Mononuclear cell (primary cell): ENCODE data around the gene PCDHGB6. TPM values are rescaled to one million over a fixed set of nuclear protein-coding genes. Genes with fewer than 3 reads are reported as not detected.
A peak's percentile ranks its signal among the peaks of the same experiment; 100 is the strongest.
"Not testable (repeated sequence)": the region's sequence is repeated elsewhere in the genome, so short reads cannot be mapped to it uniquely, and the experiment has no call there.

Experiments
- H3K27me3 ChIP-seq: 2 replicates; pipeline ENCODE4 v1.6.0; 2011; ENCODE audit warnings: low read length, control low read depth; ENCODE audit not compliant: insufficient read depth
- H3K4me1 ChIP-seq: 2 replicates; pipeline ENCODE4 v1.5.1; 2011; ENCODE audit warnings: mild to moderate bottlenecking, low read length, control low read depth; ENCODE audit not compliant: insufficient read depth
- H3K4me3 ChIP-seq: 2 replicates; pipeline ENCODE4 v1.5.1; 2011; ENCODE audit warnings: mild to moderate bottlenecking, low read length, moderate library complexity
- H3K9me3 ChIP-seq: 2 replicates; pipeline ENCODE4 v1.5.1; 2011; ENCODE audit warnings: low read depth, mild to moderate bottlenecking, control low read depth, low read length
- total RNA-seq: library from RNA; depleted of rRNA; stranded (reverse); fragments of >200 nt; gene quantifications from one replicate; pipeline ENCODE4 v1.2.3, GENCODE V29; 2012

Gene PCDHGB6
- total RNA-seq, result 0.63 TPM

DNA sequence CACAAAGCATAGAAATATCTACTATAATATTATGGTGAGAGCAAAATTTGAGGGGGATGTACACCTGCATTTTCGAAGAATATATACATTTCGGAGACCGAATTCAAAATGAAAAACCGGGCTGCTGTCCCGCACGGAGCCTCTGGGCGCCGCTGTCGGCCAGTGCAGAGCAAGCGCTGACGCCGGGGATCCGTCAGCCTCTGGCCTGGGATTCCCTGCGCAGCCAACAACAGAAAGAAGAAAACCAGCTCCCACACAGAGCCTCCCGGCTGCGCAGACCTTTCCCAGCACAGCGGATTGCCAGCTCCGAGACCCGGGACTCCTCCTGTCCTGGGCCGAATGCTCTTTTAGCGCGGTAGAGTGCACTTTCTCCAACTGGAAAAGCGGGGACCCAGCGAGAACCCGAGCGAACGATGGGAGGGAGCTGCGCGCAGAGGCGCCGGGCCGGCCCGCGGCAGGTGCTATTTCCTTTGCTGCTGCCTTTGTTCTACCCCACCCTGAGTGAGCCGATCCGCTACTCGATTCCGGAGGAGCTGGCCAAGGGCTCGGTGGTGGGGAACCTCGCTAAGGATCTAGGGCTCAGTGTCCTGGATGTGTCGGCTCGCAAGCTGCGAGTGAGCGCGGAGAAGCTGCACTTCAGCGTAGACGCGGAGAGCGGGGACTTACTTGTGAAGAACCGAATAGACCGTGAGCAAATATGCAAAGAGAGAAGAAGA is at the start of gene PCDHGB6:
TSS of gene PCDHGB6 (plus strand) at position 232 of the 716 bp plus-strand sequence. CDS start at position 414, 182 bp downstream.
- H3K9me3 ChIP-seq, H3K4me1 ChIP-seq, H3K4me3 ChIP-seq: not testable (repeated sequence)
- H3K27me3 ChIP-seq, result peaks cover 96% of the 10 kb centered on the region

DNA sequence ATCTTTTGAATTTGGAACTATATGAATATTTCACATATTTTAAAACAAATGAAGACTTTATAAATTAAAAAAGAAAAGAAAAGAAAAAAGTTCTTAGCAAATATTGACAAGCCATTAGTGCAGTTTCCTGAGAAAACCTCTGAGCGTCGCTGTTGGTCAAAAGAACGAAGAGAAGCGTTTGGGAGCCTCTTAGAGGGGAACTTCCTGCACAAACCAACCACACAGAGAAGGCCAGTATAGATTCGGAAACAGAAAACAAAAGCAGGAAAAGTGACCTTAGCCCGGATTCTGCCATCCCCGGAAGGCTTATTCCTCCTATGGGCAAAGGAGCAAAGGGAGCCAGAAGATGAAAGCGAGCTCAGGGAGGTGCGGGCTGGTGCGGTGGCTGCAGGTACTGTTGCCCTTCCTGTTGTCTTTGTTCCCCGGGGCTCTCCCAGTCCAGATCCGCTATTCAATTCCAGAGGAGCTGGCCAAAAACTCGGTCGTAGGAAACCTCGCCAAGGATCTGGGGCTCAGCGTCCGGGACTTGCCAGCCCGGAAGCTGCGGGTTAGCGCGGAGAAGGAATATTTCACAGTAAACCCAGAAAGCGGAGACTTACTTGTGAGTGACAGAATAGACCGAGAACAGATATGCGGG is 47.9 kb upstream of the PCDHGB6 start, which contains the start of gene PCDHGB2:
TSS of gene PCDHGB2 (plus strand) at position 205 of the 637 bp plus-strand sequence. CDS start at position 347, 142 bp downstream.
- Histone ChIP-seq H3K4me3 (peak within 1 kb of the TSS; percentile 12), H3K27me3 (peaks cover 93% of the 10 kb centered on the region), H3K4me1 (no peaks in the 10 kb centered on the region), H3K9me3 (peaks cover 7% of the 10 kb centered on the region)

DNA sequence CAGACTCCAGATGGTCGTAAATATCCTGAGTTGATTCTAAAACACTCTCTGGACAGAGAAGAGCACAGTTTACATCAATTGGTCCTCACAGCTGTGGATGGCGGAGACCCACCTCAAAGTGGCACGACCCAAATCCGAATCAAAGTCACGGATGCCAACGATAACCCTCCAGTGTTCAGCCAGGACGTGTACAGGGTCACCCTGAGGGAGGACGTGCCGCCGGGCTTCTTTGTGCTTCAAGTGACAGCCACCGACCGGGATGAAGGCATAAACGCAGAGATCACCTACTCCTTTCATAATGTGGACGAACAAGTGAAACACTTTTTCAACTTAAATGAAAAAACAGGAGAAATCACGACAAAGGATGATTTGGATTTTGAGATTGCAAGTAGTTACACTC is 47.1 kb upstream of the PCDHGB6 start:
- H3K9me3 ChIP-seq, result peaks cover 14% of the 10 kb centered on the region
- no peak overlapping the region for H3K4me3 ChIP-seq
- no peaks in the 10 kb centered on the region for H3K4me1 ChIP-seq
- H3K27me3 ChIP-seq, result peaks cover 93% of the 10 kb centered on the region

DNA sequence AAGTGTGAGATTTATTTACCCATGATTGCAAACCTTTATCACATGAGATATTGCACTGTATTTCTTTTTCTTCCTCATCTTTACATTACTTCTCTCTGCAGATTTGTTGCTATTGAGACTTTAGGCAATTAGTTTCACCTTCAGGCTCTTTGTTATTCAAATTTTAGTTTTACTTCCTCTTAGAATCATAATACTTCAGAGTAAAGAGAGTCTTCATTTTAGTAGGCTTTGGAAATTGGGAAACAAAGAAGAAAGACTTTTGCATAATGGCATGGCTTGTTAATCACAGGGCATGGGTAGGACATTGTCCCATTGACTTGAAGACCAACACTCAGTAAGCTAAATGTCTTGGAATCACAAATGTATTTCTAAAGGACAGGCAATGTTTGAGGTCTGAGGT is 45.1 kb upstream of the PCDHGB6 start:
- Histone ChIP-seq H3K9me3 (peaks cover 14% of the 10 kb centered on the region), H3K27me3 (peaks cover 93% of the 10 kb centered on the region), H3K4me3 (no peak overlapping the region), H3K4me1 (no peaks in the 10 kb centered on the region)

- Histone ChIP-seq H3K4me1 (no peaks in the 10 kb centered on the region), H3K4me3 (no peak within 1 kb of the TSS), H3K27me3 (peaks cover 93% of the 10 kb centered on the region), H3K9me3 (peaks cover 14% of the 10 kb centered on the region)
These were observed 43.7 kb upstream of the PCDHGB6 start, which contains the start of gene PCDHGA5 for GRCh38 chr5:141363952-141364660. TSS of gene PCDHGA5 (plus strand) at chr5:141364162. CDS start at chr5:141364331, 169 bp downstream.

GRCh38 chr5:141366016-141366896 is 41.6 kb upstream of the PCDHGB6 start:
- Histone ChIP-seq H3K4me3 (no peak overlapping the region), H3K4me1 (peaks cover 5% of the 10 kb centered on the region), H3K9me3 (peaks cover 17% of the 10 kb centered on the region), H3K27me3 (peaks cover 94% of the 10 kb centered on the region)

- peaks cover 5% of the 10 kb centered on the region for H3K4me1 ChIP-seq
- H3K4me3 ChIP-seq, result no peak within 1 kb of the TSS
- peaks cover 98% of the 10 kb centered on the region for H3K27me3 ChIP-seq
- H3K9me3 ChIP-seq, result peaks cover 15% of the 10 kb centered on the region
These were observed 37.6 kb upstream of the PCDHGB6 start, which contains the start of gene PCDHGB3 for GRCh38 chr5:141369994-141370848. TSS of gene PCDHGB3 (plus strand) at chr5:141370242. CDS start at chr5:141370395, 153 bp downstream.

GRCh38 chr5:141371572-141372475 is 36.0 kb upstream of the PCDHGB6 start:
- peaks cover 5% of the 10 kb centered on the region for H3K4me1 ChIP-seq
- H3K27me3 ChIP-seq, result peaks cover 88% of the 10 kb centered on the region
- H3K9me3 ChIP-seq, result peaks cover 12% of the 10 kb centered on the region
- no peak overlapping the region for H3K4me3 ChIP-seq

- H3K4me1 ChIP-seq, result peaks cover 5% of the 10 kb centered on the region
- peaks cover 81% of the 10 kb centered on the region for H3K27me3 ChIP-seq
- no peak within 1 kb of the TSS for H3K4me3 ChIP-seq
- peaks cover 16% of the 10 kb centered on the region for H3K9me3 ChIP-seq
These were observed 34.0 kb upstream of the PCDHGB6 start, which contains the start of gene PCDHGA6 for GRCh38 chr5:141373673-141374317. TSS of gene PCDHGA6 (plus strand) at chr5:141373891. CDS start at chr5:141374084, 193 bp downstream.

DNA sequence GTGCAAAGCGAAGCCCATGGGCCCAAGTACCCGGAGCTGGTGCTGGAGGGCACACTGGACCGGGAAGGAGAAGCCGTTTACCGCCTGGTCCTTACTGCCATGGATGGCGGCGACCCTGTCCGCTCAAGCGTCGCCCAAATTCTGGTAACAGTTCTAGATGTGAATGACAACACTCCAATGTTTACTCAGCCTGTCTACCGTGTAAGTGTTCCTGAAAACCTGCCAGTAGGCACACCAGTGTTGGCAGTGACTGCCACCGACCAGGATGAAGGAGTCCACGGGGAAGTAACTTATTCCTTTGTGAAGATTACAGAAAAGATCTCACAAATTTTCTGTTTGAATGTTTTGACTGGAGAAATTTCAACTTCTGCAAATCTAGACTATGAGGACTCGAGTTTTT is 33.2 kb upstream of the PCDHGB6 start:
- H3K9me3 ChIP-seq, result peaks cover 16% of the 10 kb centered on the region
- peaks cover 76% of the 10 kb centered on the region for H3K27me3 ChIP-seq

GRCh38 chr5:141375444-141376155 is 32.2 kb upstream of the PCDHGB6 start:
- Histone ChIP-seq H3K27me3 (peaks cover 74% of the 10 kb centered on the region), H3K9me3 (peaks cover 16% of the 10 kb centered on the region)
- H3K4me3 ChIP-seq, H3K4me1 ChIP-seq: not testable (repeated sequence)

More for the DNA sequence above, 33.2 kb upstream of the PCDHGB6 start:
- no peak overlapping the region for H3K4me3 ChIP-seq
- H3K4me1 ChIP-seq, result peaks cover 5% of the 10 kb centered on the region
